HG03095 (cell line): Measurements from ENCODE around the gene TMEM119.
"Not testable (repeated sequence)": the region's sequence is repeated elsewhere in the genome, so short reads cannot be mapped to it uniquely, and the experiment has no call there.

Experiments used
- ATAC-seq: cut with Tn5 transposase; IDR thresholded peaks from one replicate; pipeline ENCODE4 v1.9.1; 2021; ENCODE audit warnings: moderate library complexity; ENCODE audit not compliant: unreplicated experiment

Gene TMEM119

GRCh38 chr12:108586306-108586705, 11.6 kb downstream of the TMEM119 start:
- ATAC-seq: no peak

DNA sequence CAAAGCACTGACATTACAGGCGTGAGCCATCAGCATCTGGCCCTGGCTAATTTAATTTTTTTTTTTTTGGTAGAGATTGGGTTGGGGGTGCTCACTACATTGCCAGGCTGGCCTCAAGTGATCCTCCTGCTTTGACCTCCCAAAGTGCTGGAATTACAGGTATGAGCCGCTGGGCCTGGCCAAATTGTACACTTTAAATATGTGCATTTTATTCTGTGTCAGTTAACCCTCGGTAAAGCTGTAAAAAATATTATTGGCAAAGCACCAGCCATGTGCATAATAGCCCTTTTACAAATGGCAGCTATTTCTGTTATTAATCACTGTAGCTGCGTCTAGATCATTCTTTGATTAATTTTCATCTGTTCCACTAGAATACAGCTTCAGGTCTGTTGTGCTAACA, 12.0 kb downstream of the TMEM119 start:
- no peak for ATAC-seq

DNA sequence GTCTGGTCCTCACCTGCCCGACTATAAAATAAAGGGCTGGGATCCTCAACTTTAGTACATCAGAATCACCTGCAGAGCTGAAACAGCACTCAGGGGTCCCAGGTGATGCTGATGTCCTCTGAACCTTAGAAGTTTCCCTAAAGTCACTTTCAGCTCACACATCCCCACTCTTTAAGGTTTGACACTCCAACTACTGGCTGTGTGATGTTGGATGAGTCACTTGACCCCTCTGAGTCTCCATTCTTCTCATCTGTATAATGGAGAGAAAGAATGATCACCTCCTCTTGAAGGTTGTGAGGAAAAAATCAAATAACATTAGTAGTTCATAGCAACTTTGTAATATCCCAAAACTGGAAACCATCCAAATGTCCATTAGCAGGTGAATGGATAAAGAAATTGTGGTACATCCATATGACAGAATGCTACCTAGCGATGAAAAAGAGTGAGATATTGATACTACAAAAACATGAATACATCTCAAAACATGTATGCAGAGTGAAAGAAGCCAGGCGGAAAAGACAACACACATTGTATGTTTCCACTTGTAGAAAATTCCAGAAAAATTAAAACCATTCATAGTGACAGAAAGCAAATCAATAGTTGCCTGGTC, 13.3 kb downstream of the TMEM119 start:
- no peak for ATAC-seq

- no peak for ATAC-seq
These were observed 13.9 kb downstream of the TMEM119 start for GRCh38 chr12:108583991-108584390.

GRCh38 chr12:108582978-108583770, 14.7 kb downstream of the TMEM119 start:
- ATAC-seq: no peak

- no peak for ATAC-seq
These were observed 15.4 kb downstream of the TMEM119 start for GRCh38 chr12:108582509-108582908.

GRCh38 chr12:108581311-108582227, 16.3 kb downstream of the TMEM119 start:
- ATAC-seq: no peak

DNA sequence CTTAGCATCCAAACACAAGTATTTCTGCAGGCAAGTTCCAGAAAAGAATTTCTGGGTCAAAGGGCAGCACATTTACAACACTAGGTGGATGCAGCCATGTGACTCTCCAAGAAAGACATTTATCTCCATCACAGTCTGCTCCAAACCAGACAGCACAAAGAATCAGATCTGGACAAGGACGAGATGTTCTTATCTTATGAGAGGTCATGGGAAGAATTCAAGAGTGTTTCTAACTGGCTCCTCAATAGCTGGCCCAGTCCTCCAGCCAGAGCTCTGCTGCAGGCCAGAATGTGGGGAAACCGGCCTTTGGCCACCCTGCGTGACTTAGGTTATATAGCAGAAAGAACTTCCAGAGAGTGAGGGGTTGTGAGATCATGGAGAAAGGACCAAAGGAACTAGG, 17.4 kb downstream of the TMEM119 start:
- no peak for ATAC-seq

DNA sequence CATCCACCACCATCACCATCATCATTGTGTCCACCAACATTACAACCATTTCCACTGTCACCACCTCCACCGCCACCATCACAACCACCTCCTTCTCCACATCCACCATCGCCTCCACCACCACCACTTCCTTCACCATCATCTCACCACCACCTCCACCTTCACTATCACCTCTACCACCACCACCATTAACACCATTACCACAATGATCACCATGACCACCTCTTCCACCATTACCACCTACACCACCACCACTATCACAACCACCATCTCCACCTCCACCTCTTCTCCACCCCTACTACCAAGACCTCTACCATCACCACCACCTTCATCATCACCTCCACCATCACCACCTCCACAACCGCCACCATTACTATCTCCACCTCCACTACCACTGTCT, 19.1 kb downstream of the TMEM119 start:
- ATAC-seq: no peak

DNA sequence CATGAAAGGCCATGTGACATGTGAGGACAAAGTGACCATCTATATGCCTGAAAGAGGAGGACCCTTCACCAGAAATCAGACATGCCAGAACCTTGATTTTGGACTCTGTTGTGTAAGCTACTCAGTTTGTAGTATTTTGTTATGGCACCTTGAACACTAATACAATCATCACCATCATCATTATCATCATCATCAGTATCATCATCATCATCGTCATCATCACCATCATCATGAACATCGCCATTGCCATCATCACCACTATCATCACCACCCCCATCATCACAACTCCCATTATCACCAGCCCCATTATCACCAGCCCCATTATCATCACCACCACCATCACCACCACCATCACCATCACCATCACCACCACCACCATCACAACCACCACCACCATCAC, 19.6 kb downstream of the TMEM119 start:
- no peak for ATAC-seq

DNA sequence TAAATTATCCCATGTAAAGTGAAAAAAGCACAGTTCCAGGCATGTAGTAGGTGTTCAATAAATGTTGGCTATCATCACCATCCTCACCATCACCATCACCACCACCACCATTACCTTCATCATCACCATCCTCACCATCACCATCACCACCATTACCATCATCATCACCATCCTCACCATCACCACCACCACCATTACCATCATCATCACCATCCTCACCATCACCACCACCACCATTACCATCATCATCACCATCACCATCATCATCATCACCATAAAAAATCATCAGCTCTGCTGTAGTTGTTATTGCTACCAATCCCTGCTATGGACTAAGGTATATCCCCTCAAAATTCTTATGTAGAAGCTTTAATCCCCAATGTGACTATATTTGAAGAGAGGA, 20.4 kb downstream of the TMEM119 start:
- ATAC-seq: no peak

DNA sequence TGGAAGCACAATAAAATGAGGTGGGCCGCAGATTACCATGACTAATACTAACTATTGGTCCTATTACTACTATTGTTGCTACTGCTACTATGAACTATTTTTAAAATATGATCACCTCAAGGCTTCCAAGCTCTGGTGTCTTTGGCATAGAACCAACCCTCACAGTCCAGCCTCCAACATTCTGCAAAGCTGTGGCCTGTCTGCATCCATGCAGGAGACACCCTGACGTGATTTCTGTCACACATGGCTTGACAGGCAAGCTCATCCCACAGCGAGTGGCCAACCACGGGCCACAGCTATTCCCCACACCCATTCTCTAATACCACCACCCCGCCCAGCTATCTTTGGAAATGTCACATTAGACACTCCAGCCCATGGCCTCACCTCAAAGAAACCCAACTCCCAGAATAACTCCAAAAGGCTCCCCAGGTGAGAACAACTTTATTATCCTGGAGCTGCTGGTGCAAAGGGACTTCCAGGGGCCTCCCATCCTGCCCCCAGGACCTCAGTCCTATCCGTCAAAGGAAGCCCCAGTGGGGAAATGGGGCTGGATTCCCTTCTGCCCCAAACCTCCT, 21.1 kb downstream of the TMEM119 start:
- no peak for ATAC-seq

DNA sequence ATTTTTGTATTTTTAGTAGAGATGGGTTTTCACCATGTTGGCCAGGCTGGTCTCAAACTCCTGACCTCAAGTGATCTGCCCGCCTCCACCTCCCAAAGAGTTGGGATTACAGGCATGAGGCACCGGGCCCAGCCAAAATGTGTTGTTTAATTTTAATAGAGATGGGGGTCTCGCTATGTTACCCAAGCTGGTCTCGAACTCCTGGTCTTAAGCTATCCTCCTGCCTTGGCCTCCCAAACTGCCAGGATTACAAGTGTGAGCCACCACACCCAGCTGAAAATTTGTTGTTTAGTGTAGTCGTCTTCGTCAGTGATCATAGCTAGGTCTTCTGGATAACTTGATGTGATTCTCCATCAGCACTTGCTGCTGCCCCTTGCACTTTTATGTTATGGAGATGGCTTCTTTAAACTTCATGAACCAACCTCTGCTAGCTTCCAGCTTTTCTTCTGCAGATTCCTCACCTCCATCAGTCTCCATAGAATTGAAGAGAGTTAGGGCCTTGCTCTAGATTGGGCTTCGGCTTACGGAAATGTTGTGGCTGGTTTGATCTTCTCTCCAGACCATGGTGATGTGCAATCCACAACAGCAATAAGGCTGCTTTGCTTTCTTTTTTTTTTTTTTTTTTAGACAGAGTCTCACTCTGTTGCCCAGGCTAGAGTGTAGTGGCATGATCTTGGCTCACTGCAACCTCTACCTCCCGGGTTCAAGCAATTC, 22.5 kb downstream of the TMEM119 start:
- no peak for ATAC-seq

GRCh38 chr12:108574276-108574675, 23.6 kb downstream of the TMEM119 start:
- ATAC-seq: not testable (repeated sequence)

GRCh38 chr12:108573317-108573716, 24.6 kb downstream of the TMEM119 start:
- ATAC-seq: no peak

- ATAC-seq: no peak
These were observed 25.6 kb downstream of the TMEM119 start for GRCh38 chr12:108572166-108572790.

GRCh38 chr12:108571609-108572165, 26.2 kb downstream of the TMEM119 start:
- no peak for ATAC-seq

DNA sequence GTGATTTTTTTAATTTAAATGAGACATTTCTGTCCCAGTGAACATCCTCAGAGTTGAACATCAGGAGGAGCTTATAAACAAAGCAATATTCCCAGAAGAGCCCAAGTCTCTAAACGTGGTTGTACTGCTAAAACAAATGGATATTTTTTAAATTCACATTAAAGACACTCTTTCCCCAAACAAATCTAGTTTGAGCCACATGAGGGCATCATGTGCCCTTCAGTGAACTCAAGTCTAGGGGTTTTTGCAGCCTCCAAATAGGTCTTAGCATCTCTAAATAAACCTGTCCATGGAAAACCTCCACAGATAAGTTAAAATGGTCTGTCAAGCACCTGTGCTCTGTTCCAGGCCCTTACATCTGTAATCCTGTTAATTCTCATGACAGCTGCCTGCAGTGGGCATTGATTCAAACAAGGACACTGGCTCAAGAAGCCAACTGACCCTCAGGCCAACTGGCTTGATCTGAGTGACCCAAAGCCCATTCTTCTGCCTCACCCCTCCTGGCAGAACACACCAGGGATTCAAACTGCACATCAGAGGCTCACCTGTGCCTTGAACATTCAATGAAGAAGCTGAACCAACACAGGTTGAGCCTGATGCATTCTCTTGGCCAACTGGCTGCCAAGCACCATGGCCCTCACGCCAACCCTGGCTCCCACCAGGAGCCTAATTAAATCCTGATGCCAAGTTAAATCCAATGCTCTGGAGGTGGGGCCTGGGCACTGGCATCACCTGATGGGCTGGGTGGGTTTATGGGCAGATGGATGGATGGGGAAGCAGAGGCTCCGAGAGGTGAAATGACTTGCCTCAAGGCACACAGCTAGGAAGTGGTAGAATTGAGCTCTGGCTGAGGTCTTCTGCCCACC, 26.9 kb downstream of the TMEM119 start:
- no peak for ATAC-seq
